ENCODE measurements around the gene USP22.

The USP22 gene

DNA sequence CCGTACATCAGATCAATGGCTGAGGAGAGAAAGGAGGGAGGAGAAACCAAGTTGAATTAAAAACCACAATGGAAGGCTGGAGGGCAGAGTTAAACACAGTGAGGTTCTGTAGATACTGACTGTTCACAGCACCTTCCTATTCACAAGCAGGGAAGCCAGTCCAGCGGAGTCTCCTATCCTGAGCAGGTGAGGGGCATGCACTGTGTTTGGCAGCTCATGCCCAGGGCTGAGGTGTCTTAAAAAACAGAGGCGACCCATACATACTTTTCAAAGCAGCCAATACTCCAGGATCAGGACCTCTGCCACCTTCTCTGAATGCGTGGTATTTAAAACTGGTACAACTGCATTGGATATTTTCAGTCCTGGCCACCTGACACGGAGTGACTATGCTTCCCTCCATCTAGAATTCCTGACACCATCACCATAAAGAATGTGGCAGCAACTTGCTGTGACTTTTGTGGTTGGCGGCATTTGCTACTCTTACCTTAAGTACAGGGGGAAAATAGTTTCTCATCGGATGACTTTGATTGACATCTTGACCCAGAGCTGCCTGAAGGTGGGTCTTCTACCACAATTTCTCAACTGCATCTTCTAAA, 21.5 kb downstream of the USP22 start:
- DNase-seq: no peak

- no peak for DNase-seq
These were observed 22.2 kb downstream of the USP22 start for GRCh38 chr17:21020622-21021021.

- DNase-seq: peak in 26 of 56 donors; percentile 16 to 80 (median 42)
These were observed 22.7 kb downstream of the USP22 start for GRCh38 chr17:21019976-21020586.

DNA sequence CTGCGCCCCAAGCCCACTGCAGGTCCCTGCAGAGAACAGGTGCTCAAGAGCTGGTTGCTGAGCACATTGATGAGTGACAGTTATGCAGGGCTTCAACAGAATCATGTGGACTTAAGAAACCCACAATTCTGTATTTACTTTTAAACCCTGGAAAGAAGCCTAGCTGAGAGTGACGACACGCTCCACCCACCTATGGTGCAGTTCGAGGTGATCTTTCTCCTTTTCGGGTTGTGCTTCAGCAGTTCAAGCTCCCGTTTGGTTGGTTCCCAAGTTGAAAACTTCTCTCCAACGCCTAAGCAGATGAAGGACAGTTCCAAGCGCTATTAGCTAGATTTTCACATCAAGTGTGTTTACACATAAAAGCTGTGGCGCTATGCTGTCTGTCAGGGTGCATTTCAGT, 23.9 kb downstream of the USP22 start:
- DNase-seq: no peak

DNA sequence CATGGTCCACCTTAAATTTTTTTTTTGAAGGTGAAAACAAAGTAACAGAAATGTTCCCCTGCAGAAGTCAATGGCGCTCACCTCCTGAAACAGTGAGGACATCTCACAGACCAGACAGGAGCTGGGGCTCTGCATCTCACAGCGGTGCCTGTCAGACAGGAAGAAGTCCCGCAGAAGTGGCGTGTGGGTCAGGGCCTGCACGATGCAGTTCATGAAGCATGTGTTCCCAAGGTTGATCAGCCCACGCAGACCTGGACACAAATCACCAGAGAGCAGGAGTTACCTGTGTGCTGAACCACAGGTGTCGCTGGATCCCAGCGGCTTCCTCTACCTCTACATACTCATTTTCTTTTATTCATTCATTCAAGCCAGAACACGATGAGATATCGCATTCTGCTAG, 24.9 kb downstream of the USP22 start:
- DNase-seq: no peak

DNA sequence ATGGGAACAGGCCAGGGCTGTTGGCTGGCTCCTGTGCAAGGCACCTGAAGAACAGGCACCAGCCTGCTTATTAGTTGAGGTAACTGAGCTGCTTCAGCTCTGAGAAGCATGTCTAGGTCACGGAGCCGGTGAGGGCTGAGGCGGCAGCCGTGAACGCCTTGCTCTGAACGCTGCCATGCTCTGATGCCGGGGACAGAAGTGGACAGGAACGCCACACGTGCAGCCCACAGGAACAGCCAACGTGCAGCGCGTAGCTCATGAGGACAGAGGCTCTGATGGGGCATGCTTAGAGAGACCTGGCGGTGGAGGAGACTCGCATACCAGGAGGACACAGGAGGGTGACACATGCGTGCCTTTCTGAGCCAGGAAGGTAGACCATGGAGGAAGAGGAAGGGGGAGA, 25.6 kb downstream of the USP22 start:
- DNase-seq: no peak

DNA sequence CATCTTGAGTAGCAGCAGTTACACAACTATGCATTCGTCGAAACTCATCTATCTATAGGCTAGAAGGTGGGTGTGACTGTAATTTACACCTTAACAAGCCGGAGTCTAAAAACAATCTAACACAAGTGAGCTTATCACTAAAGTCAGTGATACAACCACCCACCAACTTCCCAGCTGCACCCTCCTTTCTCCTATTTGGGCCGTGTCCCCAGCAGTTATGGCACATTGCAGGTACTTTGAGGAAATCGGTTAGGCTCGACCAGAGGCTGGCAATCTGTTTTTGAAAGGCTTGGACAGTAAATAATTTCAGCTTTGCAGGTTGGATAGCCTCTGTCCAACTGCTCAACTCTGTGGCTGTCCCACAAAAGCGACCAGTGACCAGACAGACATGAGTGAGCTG, 26.0 kb downstream of the USP22 start:
- DNase-seq: no peak

DNA sequence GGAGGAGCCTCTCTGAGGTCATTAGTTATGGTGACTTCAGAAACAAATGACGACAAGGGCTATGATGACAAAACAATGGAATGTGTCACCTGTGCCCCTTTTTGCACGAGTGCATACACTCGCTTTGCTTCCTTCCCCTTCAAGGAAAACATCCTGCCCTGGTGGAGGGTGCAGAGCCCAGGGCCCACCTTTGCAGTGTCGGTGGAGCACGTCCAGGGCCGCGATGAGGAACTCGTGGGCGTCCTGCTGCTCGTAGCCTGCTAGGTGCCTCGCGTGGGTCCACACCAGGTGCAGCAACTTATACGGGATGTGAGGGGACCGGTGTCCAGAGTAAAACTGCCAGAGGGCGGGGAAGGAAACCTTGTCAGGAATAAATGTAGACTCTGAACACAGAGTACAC, 27.2 kb downstream of the USP22 start:
- no peak for DNase-seq

- no peak for DNase-seq
These were observed 28.3 kb downstream of the USP22 start for GRCh38 chr17:21014498-21014897.

GRCh38 chr17:21013983-21014382, 28.8 kb downstream of the USP22 start:
- no peak for DNase-seq

DNA sequence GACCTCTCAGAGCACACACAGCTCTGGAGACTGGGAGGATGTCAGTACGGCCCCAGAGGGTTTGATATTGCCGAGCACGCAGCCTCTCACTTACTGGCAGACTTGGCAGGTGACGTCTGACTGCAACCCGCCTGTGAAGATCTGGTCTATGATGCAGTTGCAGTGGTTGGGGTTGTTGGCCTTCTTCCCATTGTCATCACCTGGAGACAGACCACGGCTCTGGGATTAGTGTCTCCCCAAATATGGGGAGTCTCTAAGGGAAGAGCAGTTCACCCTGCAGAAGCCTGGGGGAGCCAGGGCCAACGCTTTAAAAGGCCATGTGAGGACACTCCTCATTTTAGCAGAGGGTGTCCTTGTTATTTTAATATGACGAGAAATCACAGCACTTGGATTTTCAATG, 30.1 kb downstream of the USP22 start:
- no peak for DNase-seq

DNA sequence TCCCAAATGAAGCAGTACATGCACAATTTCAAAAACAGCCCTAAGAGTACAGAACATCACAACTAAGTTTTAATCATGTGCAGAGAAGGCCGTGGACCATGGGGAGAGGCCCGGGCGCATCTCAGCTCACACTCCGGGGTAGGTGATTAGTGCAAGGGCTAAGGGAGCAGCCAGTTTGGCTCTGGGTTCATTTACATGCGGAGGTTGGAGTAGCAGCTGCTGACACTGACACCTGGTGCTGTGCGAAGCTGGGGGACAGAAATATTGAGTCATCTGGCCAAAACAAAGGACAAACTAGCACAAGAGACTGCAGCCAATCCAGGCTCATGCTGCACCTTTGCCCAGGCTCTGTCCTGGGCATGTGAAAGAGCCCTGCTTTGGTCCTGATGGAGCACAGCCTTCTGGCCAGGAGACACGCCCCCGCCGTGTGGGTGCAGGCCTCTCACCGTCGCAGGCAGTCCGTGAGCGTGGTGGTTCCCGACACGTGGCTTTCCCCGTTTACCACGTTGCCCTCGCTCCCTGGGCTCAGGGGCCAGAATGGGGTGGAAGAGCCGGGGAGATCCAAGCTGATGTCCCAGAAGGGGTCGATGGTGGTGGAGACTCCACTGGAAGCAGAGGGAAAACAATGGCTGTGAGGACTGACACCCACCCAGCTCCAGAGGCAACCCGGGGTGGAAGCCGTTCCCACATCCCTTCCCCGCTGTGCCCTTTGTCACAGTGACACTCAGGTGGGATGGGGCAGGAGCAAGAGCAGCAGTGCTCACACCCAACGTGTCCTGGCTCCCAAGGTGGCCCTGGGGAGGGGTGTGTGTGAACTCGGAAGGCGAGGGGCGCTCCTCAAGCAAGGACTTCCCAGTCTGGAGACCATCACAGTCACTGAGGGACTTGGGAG, 31.9 kb downstream of the USP22 start:
- no peak for DNase-seq

DNA sequence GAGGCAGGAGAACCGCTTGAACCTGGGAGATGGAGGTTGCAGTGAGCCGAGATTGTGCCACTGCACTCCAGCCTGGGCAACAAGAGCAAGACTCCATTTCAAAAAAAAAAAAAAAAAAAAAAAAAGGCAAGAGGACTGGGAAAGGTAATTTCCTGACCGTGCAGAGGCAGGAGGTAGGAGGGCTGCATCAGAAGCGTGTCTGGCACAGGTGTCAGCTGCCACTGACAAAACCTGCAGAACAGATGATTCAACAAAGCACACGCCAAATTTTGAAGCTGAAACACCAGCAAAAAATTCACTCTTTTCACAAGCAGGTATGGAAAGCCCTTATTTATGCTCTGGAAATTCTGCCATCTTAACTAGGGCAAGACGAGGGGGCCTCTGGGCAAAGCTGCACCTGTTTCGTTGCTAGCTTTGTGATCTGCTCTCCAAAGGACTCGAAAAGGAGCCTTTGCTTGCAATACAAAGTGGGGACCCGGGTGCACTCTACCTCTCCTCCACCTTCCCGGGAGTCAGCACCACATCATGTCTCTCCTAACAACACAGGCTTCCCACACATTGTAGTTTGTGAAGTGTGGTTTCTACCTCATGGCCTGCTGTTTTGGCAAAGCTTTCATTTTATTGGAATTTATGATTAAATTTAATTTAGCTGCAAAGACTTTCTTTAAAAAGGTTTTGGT, 33.7 kb downstream of the USP22 start:
- DNase-seq: peak in 7 of 56 donors; percentile 16 to 62 (median 44)

GRCh38 chr17:21008160-21008915, 34.5 kb downstream of the USP22 start:
- DNase-seq: no peak

GRCh38 chr17:21007646-21008045, 35.2 kb downstream of the USP22 start:
- peak in 15 of 56 donors; percentile 20 to 61 (median 33) for DNase-seq

DNA sequence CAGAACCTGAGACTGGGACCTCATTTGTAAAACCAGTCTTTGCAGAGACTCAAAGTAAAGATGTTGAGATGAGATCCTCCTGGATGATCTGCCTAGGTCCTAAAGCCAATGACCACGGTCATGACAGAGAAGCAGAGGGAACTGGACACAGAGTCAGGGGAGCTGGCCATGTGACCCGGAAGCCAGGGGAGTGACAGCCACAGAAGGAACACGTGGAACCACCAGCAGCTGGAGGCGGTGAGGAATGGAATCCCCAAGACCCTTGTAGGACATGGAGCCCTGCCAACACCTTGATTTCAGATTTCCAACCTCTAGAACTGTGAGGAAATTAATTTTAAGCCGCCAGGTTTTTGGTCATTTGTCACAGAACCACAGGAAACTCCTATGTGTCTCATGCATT, 37.0 kb downstream of the USP22 start:
- no peak for DNase-seq

DNA sequence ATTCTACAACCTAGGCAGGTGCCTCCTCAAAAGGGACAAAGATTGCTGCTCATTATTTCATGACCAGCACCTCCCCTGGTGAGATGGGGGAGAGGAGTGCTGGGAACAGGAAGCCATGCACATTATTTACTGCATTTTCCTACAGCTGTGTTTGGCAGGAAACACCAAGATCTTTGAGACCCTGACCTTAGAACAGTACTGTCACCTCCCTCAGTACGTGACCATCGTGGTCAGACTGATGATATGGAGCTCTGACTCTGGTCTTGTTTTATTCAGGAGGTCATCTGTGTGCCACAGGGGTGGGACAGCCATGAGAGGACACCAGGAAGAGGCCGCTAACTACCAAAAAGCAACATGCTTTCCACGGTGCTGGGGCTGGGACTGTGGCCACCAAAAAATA, 37.4 kb downstream of the USP22 start:
- no peak for DNase-seq

DNA sequence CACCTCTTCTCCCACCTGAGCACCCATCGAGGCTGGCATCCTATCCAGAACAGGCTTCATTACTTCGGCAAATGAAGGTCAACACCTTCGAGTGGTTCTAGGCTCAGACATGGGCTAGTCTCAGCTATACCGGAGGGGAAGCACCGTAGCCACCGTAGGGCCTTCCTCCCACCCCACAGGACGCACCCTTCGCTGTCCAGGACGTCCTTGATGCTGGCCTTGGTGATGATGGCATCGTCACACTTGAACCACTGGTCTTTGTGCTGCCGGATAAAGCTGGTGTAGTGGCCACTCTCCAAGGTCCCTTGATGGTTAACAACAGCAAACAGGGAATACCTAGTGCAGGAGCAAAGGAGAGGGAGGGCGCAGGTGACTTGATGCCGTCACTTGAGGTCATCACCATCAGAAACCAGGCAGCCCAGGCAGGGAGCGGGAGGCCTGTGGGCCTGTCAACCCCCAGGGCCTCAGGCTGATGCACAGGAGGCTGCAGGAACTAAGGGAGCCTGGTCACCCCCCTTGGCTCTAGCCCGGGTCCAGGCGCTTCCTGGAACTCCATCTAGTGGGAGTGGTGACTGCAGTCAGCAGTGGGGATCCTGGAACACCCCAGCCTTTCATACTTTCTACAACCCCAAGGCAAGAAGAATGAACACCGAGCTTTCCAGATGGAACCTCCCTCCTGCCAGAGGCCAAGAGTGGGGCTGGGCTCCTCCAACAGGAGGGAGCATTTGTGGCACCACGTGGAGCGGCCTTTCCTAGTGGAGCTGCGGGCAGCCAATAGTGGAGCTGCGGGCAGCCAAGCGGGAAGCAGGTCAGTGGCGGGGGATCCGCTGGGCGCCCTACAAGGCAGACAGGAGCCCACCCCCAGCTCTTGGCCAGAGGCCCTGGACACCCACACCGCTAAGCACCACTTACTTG, 38.5 kb downstream of the USP22 start:
- peak in 10 of 56 donors; percentile 19 to 58 (median 34) for DNase-seq

GRCh38 chr17:21003007-21003621, 39.7 kb downstream of the USP22 start:
- DNase-seq: no peak

Measured in nucleus accumbens (tissue), 56 donors.